ENCODE results near the gene NOX5. TPM values are rescaled to one million over a fixed set of nuclear protein-coding genes. Genes with fewer than 3 reads are reported as not detected.

NOX5 gene
- total and polyA plus RNA-seq, 2 of the 4 experiments (the other 2 are of a cell fraction): 0.07 TPM; not detected in 1

GRCh38 chr15:69060744-69061143 lies 46.2 kb downstream of the NOX5 start:
- Histone ChIP-seq H3K9me3 (ENCODE audit: control insufficient read depth, insufficient read depth, low read length) (no peaks in the 10 kb centered on the region), H3K23ac (ENCODE audit: low read depth, low read length) (no peak overlapping the region), H3K4me1 (ENCODE audit: control insufficient read depth, insufficient read depth, low read length) (no peaks in the 10 kb centered on the region; the same call in 1 of the 2 replicates), H2BK120ac (ENCODE audit: low read depth, low read length) (no peak overlapping the region), H2BK5ac (ENCODE audit: low read depth, low read length, poor library complexity, severe bottlenecking) (no peak overlapping the region), H3K27ac (ENCODE audit: insufficient read depth, low read length) (no peak overlapping the region), H4K20me1 (ENCODE audit: insufficient read depth, low read length) (no peaks in the 10 kb centered on the region), H2AK9ac (replicated peaks; ENCODE audit: low read depth, low read length, poor library complexity) (no peak overlapping the region), H4K8ac (ENCODE audit: low read depth in 2 of 2, low read length in 2 of 2) (no peak overlapping the region), H3K56ac (ENCODE audit: extremely low read depth, insufficient read depth, low read length) (no peak overlapping the region), H3K9ac (ENCODE audit: low read depth, low read length) (no peak overlapping the region), H3K9me1 (ENCODE audit: insufficient read depth, low read length) (no peaks in the 10 kb centered on the region; the same call in 1 of the 2 replicates), H2AFZ (replicated peaks; ENCODE audit: low read length, poor library complexity) (no peak overlapping the region), H2BK15ac (ENCODE audit: low read depth, low read length) (no peak overlapping the region), H3K4ac (ENCODE audit: low read depth, low read length) (no peak overlapping the region), H3K27me3 (ENCODE audit: control insufficient read depth, insufficient read depth, low read length) (peaks cover 23% of the 10 kb centered on the region), H3K14ac (replicated peaks; ENCODE audit: low read depth, low read length) (no peak overlapping the region), H4K91ac (ENCODE audit: insufficient read depth, low read depth, low read length) (no peak overlapping the region), H4K5ac (ENCODE audit: low read depth, low read length) (no peak overlapping the region), H3K4me3 (ENCODE audit: insufficient read depth, low read depth, low read length) (no peak overlapping the region), H3K79me1 (ENCODE audit: low read depth in 1 of 2, low read length in 2 of 2) (no peaks in the 10 kb centered on the region), H2BK20ac (ENCODE audit: low read depth, low read length) (no peak overlapping the region), H2AK5ac (ENCODE audit: low read depth, low read length) (no peak overlapping the region), H3K36me3 (ENCODE audit: control insufficient read depth, insufficient read depth, low read length) (no peaks in the 10 kb centered on the region), H3K4me2 (ENCODE audit: low read depth, low read length) (no peak overlapping the region), H3K18ac (ENCODE audit: low read depth, low read length) (no peak overlapping the region)
- POLR2A ChIA-PET (ENCODE audit: unreplicated experiment): no interaction called here
- dilution Hi-C loops (cut with HindIII; ENCODE audit: low sequenced_read_pairs, unreplicated experiment): no loop called here
- no peak for ATAC-seq (ENCODE audit: low read depth)
- WGBS, 2 experiments (ENCODE audit: extremely low coverage in 2 of 2, insufficient read length in 1 of 2): no CpG with 5 or more reads among the region's 4 CpGs
- intact Hi-C loops (cut with micrococcal nuclease): no loop called here
- DNase-seq: no peak
- TF ChIP-seq RCOR1 (IDR thresholded peaks at IDR 0.05; ENCODE audit: insufficient replicate concordance, low read length) (no peak), MAZ (IDR thresholded peaks at IDR 0.05; ENCODE audit: borderline replicate concordance, low read depth, low read length) (no peak), MXI1 (IDR thresholded peaks at IDR 0.05; ENCODE audit: borderline replicate concordance, low read depth, low read length) (no peak), FOS (IDR thresholded peaks at IDR 0.05; ENCODE audit: low read depth, low read length) (no peak), MAFK (IDR thresholded peaks at IDR 0.05; ENCODE audit: low read depth, low read length) (no peak), RFX5 (IDR thresholded peaks at IDR 0.05; ENCODE audit: low read depth, low read length) (no peak), CEBPB (IDR thresholded peaks at IDR 0.05; ENCODE audit: low read depth, low read length) (no peak), RAD21 (IDR thresholded peaks at IDR 0.05; ENCODE audit: low read length) (no peak), POLR2A (IDR thresholded peaks at IDR 0.05; ENCODE audit: low read depth, low read length) (no peak), SMC3 (IDR thresholded peaks at IDR 0.05; ENCODE audit: low read depth, low read length) (no peak), BHLHE40 (IDR thresholded peaks at IDR 0.05; ENCODE audit: low read depth, low read length) (no peak)
- TF ChIP-seq, protein P1, sequence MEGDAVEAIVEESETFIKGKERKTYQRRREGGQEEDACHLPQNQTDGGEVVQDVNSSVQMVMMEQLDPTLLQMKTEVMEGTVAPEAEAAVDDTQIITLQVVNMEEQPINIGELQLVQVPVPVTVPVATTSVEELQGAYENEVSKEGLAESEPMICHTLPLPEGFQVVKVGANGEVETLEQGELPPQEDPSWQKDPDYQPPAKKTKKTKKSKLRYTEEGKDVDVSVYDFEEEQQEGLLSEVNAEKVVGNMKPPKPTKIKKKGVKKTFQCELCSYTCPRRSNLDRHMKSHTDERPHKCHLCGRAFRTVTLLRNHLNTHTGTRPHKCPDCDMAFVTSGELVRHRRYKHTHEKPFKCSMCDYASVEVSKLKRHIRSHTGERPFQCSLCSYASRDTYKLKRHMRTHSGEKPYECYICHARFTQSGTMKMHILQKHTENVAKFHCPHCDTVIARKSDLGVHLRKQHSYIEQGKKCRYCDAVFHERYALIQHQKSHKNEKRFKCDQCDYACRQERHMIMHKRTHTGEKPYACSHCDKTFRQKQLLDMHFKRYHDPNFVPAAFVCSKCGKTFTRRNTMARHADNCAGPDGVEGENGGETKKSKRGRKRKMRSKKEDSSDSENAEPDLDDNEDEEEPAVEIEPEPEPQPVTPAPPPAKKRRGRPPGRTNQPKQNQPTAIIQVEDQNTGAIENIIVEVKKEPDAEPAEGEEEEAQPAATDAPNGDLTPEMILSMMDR (conservative IDR thresholded peaks at IDR 0.05; ENCODE audit: low read depth, low read length): no peak
- in situ Hi-C loops (cut with MboI; ENCODE audit: low sequenced_read_pairs): loop anchor here (5.0 kb wide), 1 partner anchor 337 kb away; no protein-coding TSS in a partner anchor
- CTCF ChIA-PET: no interaction called here
- BruUV-seq (replicated peaks): no TSS peak
